ENCODE results near the gene MARK1. TPM values are rescaled to one million over a fixed set of nuclear protein-coding genes. Genes with fewer than 3 reads are reported as not detected.

Gene MARK1
- total RNA-seq, 4 donors from 2014 or later = 2.5 to 8.0 (median 4.0) TPM

DNA sequence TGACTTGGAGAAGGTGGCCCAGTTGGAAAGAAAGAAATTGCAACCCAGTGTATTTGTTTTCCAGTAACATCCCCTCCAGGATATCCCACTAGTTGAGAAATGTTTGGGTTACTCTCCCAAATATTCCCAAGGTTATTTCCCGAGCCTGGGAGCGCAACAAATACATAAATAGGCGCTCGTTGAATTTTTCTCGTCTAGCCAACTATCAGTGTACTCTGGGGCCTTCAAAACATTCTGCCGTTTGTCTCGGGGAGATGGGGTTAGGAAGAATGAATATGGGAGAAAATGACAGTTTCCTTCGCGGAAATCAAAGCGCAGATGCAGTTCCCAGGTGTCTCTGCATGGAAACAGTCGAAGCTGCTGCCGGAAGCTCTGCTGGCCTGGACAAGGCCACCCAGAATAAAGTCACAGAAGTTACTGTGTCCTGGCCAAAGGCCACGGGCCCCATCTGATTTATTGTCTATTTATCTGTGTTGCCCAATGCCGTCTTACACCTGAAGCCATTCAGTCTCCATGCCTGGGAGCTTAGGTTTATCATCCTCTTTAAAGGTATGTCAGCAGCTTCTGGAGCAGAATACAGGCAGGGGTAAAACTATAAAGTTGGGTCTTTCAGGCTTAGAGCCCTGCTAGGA is 163.2 kb downstream of the MARK1 start:
- peak in 2 of 3 donors; percentile 76 to 84 for DNase-seq
- no peaks in the 10 kb centered on the region for H3K4me1 ChIP-seq
- peak; percentile 75 to 79 for TF ChIP-seq POLR2A (IDR thresholded peaks at IDR 0.05)
- TF ChIP-seq, protein P1, sequence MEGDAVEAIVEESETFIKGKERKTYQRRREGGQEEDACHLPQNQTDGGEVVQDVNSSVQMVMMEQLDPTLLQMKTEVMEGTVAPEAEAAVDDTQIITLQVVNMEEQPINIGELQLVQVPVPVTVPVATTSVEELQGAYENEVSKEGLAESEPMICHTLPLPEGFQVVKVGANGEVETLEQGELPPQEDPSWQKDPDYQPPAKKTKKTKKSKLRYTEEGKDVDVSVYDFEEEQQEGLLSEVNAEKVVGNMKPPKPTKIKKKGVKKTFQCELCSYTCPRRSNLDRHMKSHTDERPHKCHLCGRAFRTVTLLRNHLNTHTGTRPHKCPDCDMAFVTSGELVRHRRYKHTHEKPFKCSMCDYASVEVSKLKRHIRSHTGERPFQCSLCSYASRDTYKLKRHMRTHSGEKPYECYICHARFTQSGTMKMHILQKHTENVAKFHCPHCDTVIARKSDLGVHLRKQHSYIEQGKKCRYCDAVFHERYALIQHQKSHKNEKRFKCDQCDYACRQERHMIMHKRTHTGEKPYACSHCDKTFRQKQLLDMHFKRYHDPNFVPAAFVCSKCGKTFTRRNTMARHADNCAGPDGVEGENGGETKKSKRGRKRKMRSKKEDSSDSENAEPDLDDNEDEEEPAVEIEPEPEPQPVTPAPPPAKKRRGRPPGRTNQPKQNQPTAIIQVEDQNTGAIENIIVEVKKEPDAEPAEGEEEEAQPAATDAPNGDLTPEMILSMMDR (IDR thresholded peaks at IDR 0.05) = no peak
- peak overlapping the region; percentile 51 to 94 (median 74) for H3K4me3 ChIP-seq
- no peaks in the 10 kb centered on the region for H3K27me3 ChIP-seq
- no peaks in the 10 kb centered on the region for H3K9me3 ChIP-seq
- H3K27ac ChIP-seq = peak overlapping the region in 3 of 4 donors; percentile 76 to 90 (median 89)
- no peaks in the 10 kb centered on the region for H3K36me3 ChIP-seq

DNA sequence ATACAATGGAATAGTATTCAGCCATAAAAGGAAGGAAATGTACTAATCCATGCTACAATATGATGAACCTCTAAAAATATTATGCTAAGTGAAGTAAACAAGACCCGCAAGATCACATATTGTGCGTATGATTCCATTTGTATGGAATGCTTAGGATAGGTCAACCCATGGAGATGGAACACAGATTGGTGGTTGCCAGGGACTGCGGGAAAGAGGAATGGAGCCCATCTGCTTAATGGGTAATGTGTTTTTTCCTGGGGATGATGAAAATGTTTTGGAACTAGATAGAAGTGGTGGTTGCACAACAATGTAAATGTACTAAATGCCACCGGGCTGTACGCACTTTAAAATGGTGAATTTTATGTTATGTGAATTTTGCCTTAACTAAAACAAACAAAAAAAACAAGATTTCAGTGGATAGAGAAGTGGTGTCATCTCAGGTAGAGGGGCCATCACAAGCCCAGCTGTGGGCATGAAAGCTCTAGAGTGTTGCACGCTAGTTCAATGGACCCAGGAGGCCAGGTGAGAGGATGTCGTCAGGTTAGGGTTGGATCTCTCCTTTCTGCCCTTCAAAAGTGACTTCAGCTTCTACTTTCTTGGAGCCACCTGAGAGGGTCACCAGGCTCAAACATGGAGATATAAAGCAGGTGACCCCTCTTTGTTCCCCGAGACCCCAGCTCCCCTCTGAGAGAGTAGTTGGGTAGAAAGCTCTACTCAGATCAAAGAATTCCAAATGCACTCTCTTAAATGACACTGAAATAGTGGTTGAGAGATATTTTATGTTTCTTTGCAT is 164.7 kb downstream of the MARK1 start:
- Histone ChIP-seq H3K9me3 (no peaks in the 10 kb centered on the region), H3K27ac (no peak overlapping the region), H3K27me3 (no peaks in the 10 kb centered on the region), H3K36me3 (peaks cover 0 to 6% (median 0%) of the 10 kb centered on the region in 3 donors), H3K4me3 (peak overlapping the region in 2 of 4 donors; percentile 82 to 94), H3K4me1 (no peaks in the 10 kb centered on the region)
- DNase-seq = no peak
- TF ChIP-seq, protein P1 (IDR thresholded peaks at IDR 0.05) = no peak
- no peak for TF ChIP-seq POLR2A (IDR thresholded peaks at IDR 0.05)

DNA sequence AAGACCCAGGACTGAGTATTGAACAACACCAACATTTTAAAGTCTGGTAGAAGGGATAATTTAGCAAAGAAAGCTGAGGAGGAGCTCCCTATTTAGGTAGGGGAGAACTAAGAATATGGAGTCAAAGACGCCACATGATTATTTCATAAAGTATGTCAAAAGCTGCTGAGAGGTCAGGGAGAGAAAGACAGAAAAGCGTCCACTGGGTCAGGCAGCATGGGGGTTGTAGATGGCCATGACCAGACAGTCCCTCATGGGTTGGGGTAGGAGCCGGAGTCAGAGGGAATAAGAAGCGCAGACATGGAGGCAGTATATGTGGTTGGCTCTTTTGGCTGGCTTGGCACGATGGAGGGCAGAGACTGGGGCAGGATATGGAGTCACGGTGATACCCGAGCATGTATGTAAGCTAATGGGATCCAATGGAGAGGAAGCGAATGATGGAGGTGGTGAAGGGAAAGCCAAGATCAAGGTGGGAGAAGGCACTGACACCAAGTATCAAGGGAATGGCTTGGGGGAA is 167.0 kb downstream of the MARK1 start:
- no peaks in the 10 kb centered on the region for H3K27me3 ChIP-seq
- no peak overlapping the region for H3K27ac ChIP-seq

DNA sequence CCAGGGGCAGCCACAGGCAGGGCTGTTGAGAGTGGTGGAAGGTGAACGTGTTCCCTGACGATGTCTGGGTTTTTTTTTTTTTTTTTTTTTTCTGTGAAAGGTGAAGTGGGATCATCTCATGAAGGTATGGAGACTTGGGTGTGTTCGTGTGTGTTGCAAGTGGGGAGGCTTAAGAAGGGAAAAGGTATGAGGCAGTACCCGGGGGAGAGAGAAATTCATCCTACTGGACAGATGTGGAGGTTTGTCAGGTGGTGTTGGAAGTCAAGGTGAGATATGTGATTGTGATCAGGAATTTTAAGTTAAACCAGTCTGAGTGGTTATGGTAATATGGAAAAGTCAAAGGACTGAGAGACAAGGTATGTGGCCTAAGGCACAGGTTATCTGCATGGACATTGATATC is 167.5 kb downstream of the MARK1 start:
- Histone ChIP-seq H3K36me3 (peaks cover 0 to 10% (median 0%) of the 10 kb centered on the region in 3 donors), H3K27me3 (no peaks in the 10 kb centered on the region), H3K4me1 (peaks cover 0 to 4% (median 0%) of the 10 kb centered on the region in 4 donors), H3K9me3 (no peaks in the 10 kb centered on the region), H3K27ac (no peak overlapping the region), H3K4me3 (no peak overlapping the region)
- no peak for TF ChIP-seq POLR2A (IDR thresholded peaks at IDR 0.05)
- TF ChIP-seq, protein P1 (IDR thresholded peaks at IDR 0.05) = no peak
- DNase-seq = no peak

More for the DNA sequence above, 167.0 kb downstream of the MARK1 start:
- Histone ChIP-seq H3K4me3 (no peak overlapping the region), H3K4me1 (no peaks in the 10 kb centered on the region), H3K36me3 (peaks cover 0 to 10% (median 0%) of the 10 kb centered on the region in 3 donors), H3K9me3 (no peaks in the 10 kb centered on the region)
- DNase-seq = no peak
- TF ChIP-seq POLR2A (IDR thresholded peaks at IDR 0.05) = no peak
- TF ChIP-seq, protein P1 (IDR thresholded peaks at IDR 0.05) = no peak

DNA sequence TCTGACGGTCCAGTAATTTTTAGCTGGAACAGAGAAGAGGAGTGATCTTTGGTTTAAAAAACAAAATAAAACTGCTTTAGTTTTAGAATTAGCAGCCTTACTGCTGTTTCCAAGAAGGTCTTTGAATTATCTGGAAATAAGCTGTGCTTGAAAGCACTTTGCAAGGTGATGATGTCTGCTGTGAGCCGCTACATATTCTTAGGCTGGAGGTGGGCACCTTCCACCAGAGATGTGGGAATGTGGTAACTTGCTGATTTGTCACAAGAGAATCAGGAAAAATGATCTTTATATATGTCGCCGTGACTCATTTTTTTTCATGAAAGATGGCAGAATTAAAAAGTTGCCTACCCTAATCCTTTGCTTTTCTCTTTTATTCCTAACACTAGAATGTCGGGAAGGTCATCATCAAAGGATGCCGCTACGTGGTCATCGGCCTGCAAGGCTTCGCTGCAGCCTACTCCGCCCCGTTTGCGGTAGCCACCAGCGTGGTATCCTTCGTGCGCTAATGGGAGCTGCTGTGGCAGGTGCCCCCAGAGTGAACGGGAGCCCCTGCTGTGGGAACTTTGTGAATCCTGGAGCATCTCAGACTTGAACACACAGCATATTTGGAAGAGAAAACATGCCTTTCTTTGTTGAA is 168.4 kb downstream of the MARK1 start:
- DNase-seq = no peak
- peaks cover 0 to 8% (median 0%) of the 10 kb centered on the region in 4 donors for H3K4me1 ChIP-seq

More for the DNA sequence above, 168.4 kb downstream of the MARK1 start:
- no peak overlapping the region for H3K27ac ChIP-seq
- H3K36me3 ChIP-seq = peaks cover 0 to 10% (median 0%) of the 10 kb centered on the region in 3 donors
- TF ChIP-seq, protein P1 (IDR thresholded peaks at IDR 0.05) = no peak
- no peak for TF ChIP-seq POLR2A (IDR thresholded peaks at IDR 0.05)
- H3K27me3 ChIP-seq = no peaks in the 10 kb centered on the region
- no peaks in the 10 kb centered on the region for H3K9me3 ChIP-seq
- H3K4me3 ChIP-seq = no peak overlapping the region
